OCI-M1 (cell line): ENCODE results near the gene LRFN2.

ENCODE experiments used
- DNase-seq: peaks from one replicate; lab custom pipeline; 2025; lab: John Stamatoyannopoulos, UW

LRFN2 gene

DNA sequence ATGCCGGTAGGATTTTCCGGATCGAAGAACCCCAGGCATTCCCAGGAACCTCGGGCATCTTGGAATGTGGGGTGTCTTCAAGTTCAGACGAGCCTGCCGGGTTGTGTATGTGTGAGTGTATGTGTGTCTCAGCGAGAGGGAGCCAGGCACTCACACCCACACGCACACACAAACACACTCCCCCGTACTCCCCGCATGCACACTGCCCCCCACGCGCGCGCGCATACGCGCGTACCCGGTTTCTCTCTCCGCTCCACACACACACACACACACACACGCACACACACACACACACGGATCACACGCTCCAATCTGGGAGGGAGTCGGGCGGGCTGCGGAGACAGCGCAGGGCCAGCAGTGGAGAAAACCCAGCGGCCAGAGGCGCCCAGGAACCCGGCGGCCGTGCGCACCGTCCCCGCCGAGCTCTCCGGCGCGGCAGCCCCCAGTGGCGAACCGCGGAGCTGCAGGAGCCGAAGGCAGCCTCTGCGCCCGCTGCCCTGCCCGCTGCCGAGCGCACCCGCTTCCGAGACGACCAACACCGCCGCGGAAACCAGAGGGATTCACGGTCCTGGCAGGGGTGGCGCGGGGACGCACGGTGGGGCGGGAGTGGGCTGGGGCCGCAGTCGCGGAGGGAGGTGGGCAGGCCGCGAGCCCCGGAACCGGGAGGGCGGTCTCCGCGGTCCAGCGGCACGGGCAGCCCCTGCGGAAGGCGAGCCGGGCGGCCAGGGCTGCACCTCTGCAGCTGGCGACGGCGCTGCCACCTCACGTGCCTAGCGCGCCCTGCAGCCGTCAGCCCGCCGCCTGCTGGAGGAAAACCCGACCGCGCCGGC is at the start of gene LRFN2:
Gene LRFN2, minus strand, starts transcription at position 125 of the 830 bp plus-strand sequence.
- peak; percentile 81 for DNase-seq

DNA sequence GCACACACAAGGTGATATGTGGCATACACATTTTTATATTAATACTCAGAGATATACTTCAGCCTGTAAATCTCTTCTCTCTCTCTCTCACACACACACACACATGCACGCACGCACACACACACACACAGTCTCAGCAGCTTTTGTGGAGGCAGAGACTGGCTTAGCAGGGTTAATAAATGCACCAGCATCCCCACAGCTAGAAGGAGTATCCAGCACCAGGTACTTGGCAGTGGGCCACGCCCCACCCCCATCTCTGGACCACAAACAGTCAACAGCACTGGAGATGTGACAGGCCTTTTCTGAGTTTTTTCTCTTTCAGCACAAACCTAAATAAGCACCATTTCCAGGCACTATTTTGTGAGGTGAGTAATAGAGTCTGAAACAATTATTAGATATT is 47.3 kb upstream of the LRFN2 start:
- no peak for DNase-seq

DNA sequence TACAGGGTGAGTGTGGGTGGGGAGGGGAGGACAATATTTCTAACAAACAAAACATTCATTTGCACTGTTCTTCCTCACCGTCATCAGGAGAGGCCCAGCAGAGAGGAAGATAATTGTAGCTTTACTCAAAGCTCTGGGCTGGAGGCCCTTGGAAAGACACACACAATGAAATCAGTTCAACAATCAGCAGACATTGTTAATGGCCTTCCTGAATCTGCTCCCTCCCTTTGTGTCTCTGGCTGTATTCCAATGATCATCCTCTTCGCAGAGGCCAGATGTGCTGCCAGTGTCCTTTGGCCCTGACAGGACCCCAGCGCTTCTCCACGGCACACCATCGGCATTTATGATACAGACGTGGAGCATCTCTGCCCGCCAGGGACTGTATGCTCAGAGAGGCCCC is 44.6 kb upstream of the LRFN2 start:
- no peak for DNase-seq

DNA sequence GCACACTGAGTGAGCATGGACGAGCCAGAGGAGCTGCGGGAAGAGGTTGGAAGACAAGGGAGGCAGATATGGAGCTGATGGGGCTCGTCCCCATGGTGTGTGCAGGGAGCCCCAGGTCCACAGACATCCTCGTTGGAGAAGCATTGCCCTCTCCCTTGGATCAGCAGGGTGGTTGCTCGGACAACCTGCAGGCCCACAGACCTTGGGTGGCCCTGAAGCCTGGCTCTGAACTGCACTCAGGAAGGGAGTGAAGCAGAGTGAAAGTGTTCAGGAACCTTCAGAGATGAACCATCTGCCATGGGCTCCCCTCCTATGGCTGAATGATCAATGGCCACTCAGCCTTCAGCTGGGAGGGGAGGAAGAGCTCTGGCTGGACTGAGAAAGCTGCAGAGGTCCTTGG is 43.3 kb upstream of the LRFN2 start:
- no peak for DNase-seq

DNA sequence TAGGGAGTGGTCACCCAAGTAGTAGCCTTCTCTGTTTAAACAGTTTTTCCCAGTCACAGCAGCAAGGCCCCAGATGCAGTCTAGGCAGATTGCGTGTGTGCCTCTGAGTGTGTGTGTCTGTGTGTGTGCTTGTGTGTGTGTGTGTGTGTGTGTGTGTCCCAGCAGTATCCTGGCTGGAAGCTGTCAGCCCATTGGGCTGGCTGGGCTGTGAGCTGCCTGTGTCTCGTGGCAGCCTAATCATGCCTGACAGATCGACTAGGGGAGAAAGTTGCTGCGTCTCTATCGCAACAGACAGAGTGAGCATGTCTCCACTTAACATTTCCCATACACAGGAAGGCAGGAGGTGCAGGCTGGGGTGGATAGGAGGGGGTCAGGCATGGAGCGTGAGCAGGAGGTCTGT is 42.9 kb upstream of the LRFN2 start:
- DNase-seq: no peak

DNA sequence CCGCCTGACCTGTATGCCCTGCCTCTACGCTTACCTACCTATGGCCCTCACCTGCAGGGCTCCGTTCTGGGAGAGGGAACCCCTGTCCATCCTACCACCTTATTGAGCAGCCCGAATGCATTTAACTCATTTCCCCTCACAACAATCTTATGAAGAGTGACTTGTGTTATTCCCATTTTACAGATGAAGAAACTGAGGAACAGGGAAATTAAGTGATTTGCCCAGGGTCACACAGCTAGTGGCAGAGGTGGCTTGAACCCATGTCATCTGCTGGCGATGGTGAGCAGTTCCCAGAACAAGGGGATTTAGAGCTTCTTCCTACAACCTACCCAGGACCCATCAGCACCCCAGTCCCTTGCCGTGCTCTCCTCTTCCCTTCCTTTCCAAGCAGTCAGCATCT is 42.3 kb upstream of the LRFN2 start:
- no peak for DNase-seq

DNA sequence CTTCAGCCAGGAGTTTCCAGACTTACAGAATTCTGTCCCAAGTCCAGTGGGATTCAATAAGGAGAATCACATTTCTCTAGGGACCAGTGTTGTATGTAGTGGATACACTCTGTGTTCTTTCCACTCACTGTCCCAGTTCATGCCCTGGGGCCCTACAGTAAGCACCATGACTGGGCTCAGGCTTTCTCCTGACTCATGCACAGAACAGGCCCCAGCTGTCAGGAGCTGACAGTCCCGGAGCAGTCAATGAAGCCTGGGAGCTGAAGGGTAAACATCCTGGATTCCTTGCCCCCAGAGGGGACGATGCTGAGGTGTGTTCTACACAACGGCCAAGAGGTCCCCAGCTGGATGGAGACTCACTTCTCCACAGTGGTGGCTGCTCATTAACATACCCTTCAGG is 40.2 kb upstream of the LRFN2 start:
- DNase-seq: no peak

DNA sequence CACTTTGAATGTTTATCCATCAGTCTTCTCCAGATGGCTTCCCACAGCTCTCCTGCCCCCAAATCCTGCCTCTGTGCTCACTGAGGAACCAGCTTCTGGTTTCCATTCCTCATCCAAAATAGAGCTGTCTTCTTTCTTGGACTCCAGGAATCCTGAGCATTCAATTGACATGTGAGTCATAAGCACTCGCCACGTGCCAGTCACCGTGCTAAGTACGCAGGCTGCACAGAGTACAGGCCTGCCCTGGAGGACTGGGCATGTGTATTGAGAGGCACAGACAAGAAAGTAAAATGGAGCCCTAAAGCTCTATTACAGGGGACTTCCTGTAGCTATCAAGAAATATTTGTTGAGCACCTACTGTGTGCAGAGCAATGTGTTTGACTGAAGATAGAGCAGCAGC is 39.7 kb upstream of the LRFN2 start:
- DNase-seq: no peak

DNA sequence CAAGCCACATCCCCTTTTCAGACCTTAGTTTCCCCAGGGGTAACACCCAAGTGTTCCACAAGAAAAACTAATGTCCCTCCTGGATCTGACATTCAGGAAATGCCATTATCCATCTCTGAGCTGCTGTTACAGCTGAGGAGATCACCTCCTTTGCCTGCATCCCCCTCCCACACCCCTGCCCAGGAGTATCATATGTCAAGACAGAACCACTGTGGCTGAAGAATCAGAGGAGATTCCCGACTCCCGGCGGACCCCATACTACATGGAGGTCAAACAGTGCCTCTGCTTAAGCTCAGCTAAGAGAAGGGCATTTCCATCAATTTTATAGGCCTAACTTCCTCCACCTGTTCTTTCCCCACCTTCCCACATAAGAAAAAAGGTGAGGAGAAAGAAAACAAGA is 36.8 kb upstream of the LRFN2 start:
- no peak for DNase-seq

DNA sequence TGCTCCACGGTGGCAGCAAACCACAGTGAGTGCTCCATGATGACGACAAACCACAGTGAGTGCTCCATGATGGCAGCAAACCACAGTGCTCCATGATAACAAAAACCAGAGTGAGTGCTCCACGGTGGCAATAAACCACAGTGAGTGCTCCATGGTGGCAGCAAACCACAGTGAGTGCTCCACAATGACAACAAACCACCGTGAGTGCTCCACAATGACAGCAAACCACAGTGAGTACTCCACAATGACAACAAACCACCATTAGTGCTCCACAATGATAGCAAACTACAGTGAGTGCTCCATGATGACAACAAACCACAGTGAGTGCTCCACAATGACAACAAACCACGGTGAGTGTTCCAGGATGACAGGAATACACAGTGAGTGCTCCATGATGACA is 36.0 kb upstream of the LRFN2 start:
- peak; percentile 6 for DNase-seq

DNA sequence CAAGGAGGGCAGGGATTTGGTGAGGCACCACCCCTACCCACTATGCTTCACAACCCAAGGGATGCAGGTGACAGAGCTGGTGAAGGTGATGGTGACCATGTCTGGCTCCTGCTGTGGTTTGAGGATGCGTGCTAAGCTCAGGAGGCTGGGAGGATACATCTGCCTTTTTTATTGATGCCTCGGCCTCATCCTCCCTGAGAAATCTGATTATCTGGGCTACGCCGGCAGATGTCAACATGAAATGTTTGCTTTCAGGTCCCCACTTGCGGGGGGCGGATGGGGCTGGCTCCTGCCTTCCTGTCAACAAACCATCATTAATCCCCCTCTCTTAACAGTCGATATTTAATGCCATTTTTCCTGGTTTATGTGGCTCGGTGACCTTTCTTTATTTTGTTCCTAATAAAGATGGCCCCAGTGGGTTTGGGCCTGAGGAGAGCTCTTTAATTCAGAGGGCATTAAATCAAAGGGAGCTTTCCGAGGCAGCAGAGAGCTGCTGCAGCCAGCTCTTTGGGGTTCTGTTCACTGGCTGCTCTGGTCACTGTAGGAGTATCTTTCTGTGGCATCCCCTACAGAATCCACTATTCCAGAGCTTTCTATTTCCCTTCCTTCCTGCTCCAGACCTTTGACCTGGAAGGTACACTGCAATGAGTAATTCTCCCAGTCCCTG is 33.5 kb upstream of the LRFN2 start:
- no peak for DNase-seq

DNA sequence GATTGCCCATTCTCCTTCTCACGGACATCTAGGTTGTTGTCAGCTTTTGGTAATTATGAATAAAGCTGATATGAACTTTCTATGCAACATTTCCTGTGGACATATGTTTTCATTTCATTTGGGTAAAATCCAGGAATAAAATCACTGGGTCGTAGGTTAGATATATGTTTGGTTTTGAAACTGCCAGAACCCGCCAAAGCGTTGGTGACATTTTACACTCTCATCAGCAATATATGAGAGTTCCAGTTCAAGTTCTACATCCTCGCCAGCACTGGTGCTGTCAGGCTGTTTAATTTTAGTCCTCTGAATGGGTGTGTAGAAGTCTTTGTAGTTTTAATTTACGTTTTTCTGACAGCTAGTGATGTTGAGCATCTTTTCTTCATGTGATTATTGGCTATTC is 27.5 kb upstream of the LRFN2 start:
- no peak for DNase-seq

DNA sequence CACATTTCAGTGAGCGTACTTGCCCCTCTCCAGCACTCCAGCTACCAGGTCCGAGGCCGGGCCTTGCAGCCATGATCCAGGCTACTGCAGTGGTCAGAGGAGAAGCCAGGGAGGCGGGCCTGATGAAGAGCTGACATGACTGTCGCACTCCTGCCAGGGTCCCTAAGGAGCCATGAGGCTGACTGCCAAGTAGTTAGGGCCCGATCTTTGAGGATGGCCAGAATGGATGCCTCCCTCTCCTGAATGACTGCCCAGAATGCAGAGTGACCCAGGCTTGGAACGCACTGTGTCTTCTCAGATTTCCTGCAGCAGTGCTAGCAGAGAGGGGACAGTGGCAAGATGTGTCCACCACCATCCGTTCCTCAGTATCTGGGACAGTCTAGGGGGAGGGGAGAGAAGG is 24.7 kb upstream of the LRFN2 start:
- no peak for DNase-seq

DNA sequence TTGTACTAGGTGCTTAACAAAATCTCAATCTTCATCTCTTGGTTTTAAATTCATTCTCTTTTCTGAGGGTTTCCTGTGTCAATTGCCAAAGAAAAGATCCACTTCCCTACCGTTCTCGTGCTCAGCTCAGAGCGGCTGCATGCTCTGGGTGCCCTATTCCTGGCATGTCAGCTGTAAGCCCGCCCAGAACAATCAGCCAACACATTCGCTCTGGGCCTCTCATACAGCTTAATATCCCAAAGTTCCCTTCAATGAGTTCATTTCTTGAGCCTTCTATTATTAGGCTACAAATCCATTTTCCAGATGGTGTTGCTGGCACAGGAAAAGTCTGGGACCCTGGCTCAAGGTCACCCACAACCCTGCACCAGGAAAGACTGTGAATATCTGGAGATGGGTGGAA is 24.3 kb upstream of the LRFN2 start:
- no peak for DNase-seq

DNA sequence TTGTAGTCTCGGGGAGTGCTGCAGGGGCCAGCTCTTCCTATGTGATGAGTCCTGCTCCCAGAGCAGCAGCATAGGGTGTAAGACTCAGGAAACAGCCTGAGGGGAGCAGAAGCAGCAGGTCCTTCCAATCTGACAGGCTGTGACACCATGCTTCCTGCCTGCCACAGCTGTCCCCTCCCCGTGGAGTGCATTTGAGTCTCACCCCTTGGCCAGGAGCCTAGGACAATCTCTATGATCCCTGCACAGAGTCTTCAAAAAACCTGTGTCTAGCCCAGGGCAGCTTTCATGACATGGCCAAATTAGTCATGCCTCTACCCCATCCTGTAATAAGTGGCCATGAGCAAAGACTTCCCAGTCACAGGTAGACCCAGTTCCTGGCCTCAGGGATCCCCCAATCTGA is 23.1 kb upstream of the LRFN2 start:
- no peak for DNase-seq

DNA sequence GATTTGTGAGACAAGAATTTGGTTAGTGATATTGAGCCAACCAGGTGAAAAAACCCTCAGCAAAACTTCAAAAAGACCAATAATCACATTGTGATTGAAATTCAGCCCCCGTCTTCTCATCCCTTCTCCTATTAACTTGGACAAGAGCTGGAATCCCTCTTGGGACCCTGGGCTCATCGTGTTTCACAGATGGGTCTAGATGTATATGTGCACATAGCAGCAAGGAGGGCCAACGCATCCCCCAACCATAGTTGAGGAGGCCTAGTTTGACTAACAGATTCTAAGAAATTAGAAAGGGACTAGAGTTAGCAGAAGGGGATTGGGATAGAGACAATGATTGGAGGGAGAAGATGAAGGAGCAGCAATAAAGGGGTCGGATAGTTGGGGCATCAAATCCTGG is 19.8 kb upstream of the LRFN2 start:
- no peak for DNase-seq

DNA sequence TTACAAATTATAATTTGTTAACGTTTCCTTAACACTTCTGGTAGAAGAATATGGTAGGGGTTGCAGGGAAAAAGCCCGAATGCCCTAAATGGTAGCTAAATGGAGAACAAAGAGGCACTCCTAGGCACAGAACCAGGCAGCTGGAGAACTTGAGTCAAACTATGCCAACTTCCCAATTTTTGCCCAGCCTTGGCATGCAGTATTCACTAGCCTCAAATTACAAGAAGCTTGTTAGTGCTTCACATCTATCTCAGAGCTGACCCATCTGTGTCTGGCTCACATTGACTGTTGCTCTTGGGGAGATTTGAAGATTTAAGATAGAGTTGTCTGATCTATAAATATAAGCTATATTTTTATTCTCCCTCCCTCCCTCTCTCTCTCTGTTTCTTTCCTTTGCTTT is 19.4 kb upstream of the LRFN2 start:
- no peak for DNase-seq

DNA sequence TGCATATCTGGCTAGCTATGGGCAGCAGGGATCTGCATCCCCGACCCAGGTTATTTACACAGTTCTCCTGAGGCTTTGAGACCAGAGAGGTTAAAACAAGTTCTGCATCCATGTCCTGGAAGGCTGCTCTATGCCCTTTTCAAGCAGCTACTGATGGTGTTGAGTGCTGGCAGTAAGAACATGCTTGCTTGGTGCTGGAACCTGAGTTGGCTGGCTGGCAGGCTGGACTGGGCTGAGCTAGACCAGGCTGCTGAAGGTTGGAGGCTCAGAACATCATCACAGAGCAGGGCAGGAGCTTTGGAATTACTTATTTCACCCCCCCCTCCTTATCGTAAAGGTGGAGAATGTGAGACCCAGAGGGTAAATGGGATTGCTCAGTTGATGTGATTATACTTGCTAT is 16.9 kb upstream of the LRFN2 start:
- no peak for DNase-seq

DNA sequence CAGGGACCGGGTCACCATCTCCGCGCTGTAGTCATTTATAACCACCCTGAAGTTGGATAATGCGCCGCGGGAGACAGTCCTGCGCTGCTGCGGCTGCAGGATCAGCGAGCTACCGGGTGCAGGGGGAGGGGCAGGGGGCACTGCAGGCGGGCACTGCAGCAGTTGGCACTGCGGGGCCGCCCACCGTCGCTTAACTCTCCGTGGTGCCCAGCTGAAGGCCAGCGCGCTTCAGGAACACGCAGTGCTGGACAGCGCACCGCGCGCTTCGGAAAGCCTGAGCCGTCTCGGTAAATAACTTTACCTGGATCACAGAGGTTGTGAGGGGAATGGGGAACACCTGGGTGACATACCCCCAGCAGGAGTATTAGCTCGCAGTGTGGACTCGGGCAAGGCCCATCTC is 12.4 kb upstream of the LRFN2 start:
- DNase-seq: no peak

DNA sequence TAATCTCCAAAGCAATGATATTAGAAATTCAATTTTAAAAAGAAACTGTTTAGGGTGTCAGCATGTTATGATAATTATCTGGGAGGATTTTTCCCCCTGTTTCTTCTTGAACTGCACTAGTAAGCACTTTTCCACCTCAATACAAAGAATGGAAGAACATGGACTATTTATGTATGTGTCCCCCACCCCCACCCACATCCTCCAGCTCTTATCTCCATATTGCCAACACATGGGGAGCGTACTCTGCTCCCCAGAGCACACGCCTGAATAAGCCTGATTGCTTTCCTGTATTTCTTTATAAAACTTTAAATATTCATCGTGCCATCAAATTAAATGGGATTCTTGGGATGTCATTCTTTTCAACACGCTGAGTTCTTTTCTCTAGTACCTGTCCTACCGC is 11.4 kb upstream of the LRFN2 start:
- no peak for DNase-seq

DNA sequence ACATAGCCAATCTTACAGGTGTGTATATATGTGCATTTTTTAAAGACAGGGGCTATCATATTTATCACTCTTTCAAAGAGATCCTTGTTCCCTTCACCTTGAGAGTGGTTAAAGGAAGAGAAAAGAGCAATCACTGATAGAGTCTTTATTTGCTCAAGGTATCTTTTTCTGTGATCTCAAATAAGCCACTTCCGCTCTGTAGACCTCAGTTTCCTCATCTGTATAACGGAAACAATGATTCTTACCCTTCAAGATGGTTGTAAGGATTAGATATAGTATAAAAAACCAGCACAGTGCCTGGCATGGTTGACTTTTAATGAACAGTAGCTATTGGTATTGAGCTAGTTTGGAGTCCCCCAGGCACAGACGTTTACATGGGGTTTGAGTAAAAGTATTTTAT is 10.1 kb upstream of the LRFN2 start:
- DNase-seq: no peak

DNA sequence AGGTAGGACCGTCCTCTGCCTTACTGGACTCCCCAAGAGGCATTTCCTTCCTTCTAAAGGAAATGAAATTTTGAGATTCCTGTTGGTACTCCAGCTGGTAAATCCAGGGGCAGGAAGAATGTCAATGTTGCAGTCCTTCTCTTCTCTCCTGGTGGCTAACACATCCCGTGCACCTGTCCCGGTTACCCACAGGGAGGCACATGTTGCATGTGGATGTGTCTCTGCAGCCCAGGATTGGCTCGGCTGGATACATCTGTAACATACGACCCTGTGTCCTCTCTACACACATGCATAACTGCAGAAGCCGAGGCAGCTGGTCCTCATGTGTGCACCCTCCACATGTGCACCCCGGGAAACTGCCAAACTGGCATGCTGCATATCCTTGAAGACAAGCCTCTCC is 1.3 kb upstream of the LRFN2 start:
- DNase-seq: no peak

DNA sequence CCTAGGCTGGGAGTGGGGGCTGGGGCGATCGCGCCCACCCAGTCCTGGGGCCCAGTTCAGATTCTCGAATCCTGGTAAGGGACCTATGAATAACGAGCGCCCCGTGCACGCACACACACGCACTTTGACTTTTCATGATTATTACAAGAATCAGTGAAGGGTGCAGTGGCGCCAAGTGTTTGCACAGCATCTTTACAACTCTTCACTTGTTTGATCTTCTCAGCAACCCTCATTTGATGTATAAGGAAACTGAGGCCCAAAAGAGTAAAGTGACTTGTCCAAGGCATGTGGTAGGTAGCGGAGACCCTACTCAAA is 863 bp upstream of the LRFN2 start:
- no peak for DNase-seq
